Measurements from ENCODE around the gene MT1A. TPM values are rescaled to one million over a fixed set of nuclear protein-coding genes. Genes with fewer than 3 reads are reported as not detected.

MT1A gene
- total and polyA plus RNA-seq, 7 experiments from 2014 or later: 0.92 TPM; not detected in 6

GRCh38 chr16:56594292-56594619 is 44.2 kb upstream of the MT1A start:
- H3K27ac Mint-ChIP-seq: no peak overlapping the region
- no peak overlapping the region for H3K4me3 Mint-ChIP-seq
- H3K9me3 Mint-ChIP-seq: no peaks in the 10 kb centered on the region
- Histone ChIP-seq H3K27me3 (ENCODE audit: control insufficient read depth in 2 of 2, insufficient read depth in 2 of 2, low read length in 2 of 2) (no peaks in the 10 kb centered on the region), H3K27ac (ENCODE audit: low read depth, low read length) (no peak overlapping the region), H3K9me3 (ENCODE audit: control insufficient read depth in 2 of 3, low read length in 3 of 3) (no peaks in the 10 kb centered on the region), H3K4me3 (ENCODE audit: low read length) (no peak overlapping the region), H3K4me1 (ENCODE audit: control insufficient read depth in 2 of 2, insufficient read depth in 2 of 2, low read length in 2 of 2) (peaks cover 4 to 6% of the 10 kb centered on the region in 2 donors), H3K36me3 (ENCODE audit: control insufficient read depth in 2 of 3, insufficient read depth in 3 of 3, low read length in 3 of 3) (no peaks in the 10 kb centered on the region)
- POLR2A ChIA-PET: interaction anchor here (0.6 to 1.0 kb wide), 2 partner anchors 8 to 89 kb away, joined by 3 read pairs; no protein-coding TSS in a partner anchor
- H3K4me1 Mint-ChIP-seq: peaks cover 5 to 15% (median 7%) of the 10 kb centered on the region in 7 donors
- DNase-seq: no peak
- no peaks in the 10 kb centered on the region for H3K36me3 Mint-ChIP-seq
- CTCF ChIA-PET: no interaction called here
- intact Hi-C loops (cut with micrococcal nuclease): no loop called here
- peaks cover 0 to 45% (median 12%) of the 10 kb centered on the region in 5 donors for H3K27me3 Mint-ChIP-seq
- no peak for ATAC-seq

- intact Hi-C loops (cut with micrococcal nuclease): loop anchor here (1.0 to 2.0 kb wide), 3 partner anchors 23 to 86 kb away; no protein-coding TSS in a partner anchor
- H3K4me1 Mint-ChIP-seq: peaks cover 0 to 13% (median 5%) of the 10 kb centered on the region in 7 donors
Measured at GRCh38 chr16:56600398-56600999, 38.0 kb upstream of the MT1A start.

GRCh38 chr16:56601325-56601724 is 37.1 kb upstream of the MT1A start:
- POLR2A ChIA-PET: interaction anchor here (0.6 to 1.6 kb wide), 2 partner anchors 55 to 68 kb away, joined by 4 to 5 read pairs; partner anchors contain the start of gene MT1H
- CTCF ChIA-PET: interaction anchor here (0.6 to 1.9 kb wide), 4 partner anchors 42 to 100 kb away, joined by 3 to 8 read pairs (median 4); no protein-coding TSS in a partner anchor
- Histone ChIP-seq H3K4me1 (ENCODE audit: control insufficient read depth in 2 of 2, insufficient read depth in 2 of 2, low read length in 2 of 2) (peaks cover 0 to under 1% of the 10 kb centered on the region in 2 donors), H3K27me3 (ENCODE audit: control insufficient read depth in 2 of 2, insufficient read depth in 2 of 2, low read length in 2 of 2) (no peaks in the 10 kb centered on the region), H3K27ac (ENCODE audit: low read depth, low read length) (no peak overlapping the region), H3K9me3 (ENCODE audit: control insufficient read depth in 2 of 3, low read length in 3 of 3) (no peaks in the 10 kb centered on the region), H3K4me3 (ENCODE audit: low read length) (no peak overlapping the region), H3K36me3 (ENCODE audit: control insufficient read depth in 2 of 3, insufficient read depth in 3 of 3, low read length in 3 of 3) (no peaks in the 10 kb centered on the region)
- Mint-ChIP-seq H3K27ac (no peak overlapping the region), H3K9me3 (no peaks in the 10 kb centered on the region), H3K36me3 (no peaks in the 10 kb centered on the region), H3K4me3 (no peak overlapping the region), H3K4me1 (peaks cover under 1 to 15% (median 5%) of the 10 kb centered on the region in 7 donors), H3K27me3 (peaks cover 0 to 33% (median 3%) of the 10 kb centered on the region in 5 donors)
- no peak for DNase-seq
- ATAC-seq: no peak
- intact Hi-C loops (cut with micrococcal nuclease): loop anchor here in 1 of 2 donors (2.0 kb wide), 1 partner anchor 25 kb away; no protein-coding TSS in a partner anchor

More at GRCh38 chr16:56600398-56600999, 38.0 kb upstream of the MT1A start:
- Histone ChIP-seq H3K4me1 (ENCODE audit: control insufficient read depth in 2 of 2, insufficient read depth in 2 of 2, low read length in 2 of 2) (no peaks in the 10 kb centered on the region), H3K27me3 (ENCODE audit: control insufficient read depth in 2 of 2, insufficient read depth in 2 of 2, low read length in 2 of 2) (no peaks in the 10 kb centered on the region), H3K36me3 (ENCODE audit: control insufficient read depth in 2 of 3, insufficient read depth in 3 of 3, low read length in 3 of 3) (no peaks in the 10 kb centered on the region), H3K4me3 (ENCODE audit: low read length) (no peak overlapping the region), H3K9me3 (ENCODE audit: control insufficient read depth in 2 of 3, low read length in 3 of 3) (no peaks in the 10 kb centered on the region), H3K27ac (ENCODE audit: low read depth, low read length) (no peak overlapping the region)
- ATAC-seq: peak; percentile 67
- H3K27ac Mint-ChIP-seq: peak overlapping the region in 1 of 9 donors; percentile 7
- no peak overlapping the region for H3K4me3 Mint-ChIP-seq
- H3K9me3 Mint-ChIP-seq: no peaks in the 10 kb centered on the region
- CTCF ChIA-PET: interaction anchor here (1.6 to 1.9 kb wide), 3 partner anchors 43 to 101 kb away, joined by 3 to 8 read pairs (median 6); no protein-coding TSS in a partner anchor
- POLR2A ChIA-PET: no interaction called here
- DNase-seq: peak in 1 of 9 donors; percentile 13
- H3K27me3 Mint-ChIP-seq: peaks cover 0 to 36% (median 3%) of the 10 kb centered on the region in 5 donors
- no peaks in the 10 kb centered on the region for H3K36me3 Mint-ChIP-seq

GRCh38 chr16:56603589-56603988 is 34.9 kb upstream of the MT1A start:
- peak in 2 of 9 donors; percentile 22 to 25 for DNase-seq
- H3K9me3 Mint-ChIP-seq: no peaks in the 10 kb centered on the region
- peak overlapping the region in 1 of 9 donors; percentile 31 for H3K27ac Mint-ChIP-seq
- ChIA-PET POLR2A (interaction anchor here (3.6 kb wide), 1 partner anchor 99 kb away, joined by 16 read pairs; no protein-coding TSS in a partner anchor), CTCF (interaction anchor here (0.7 to 1.6 kb wide), 6 partner anchors 18 to 105 kb away, joined by 3 to 8 read pairs (median 5); no protein-coding TSS in a partner anchor)
- peaks cover 18 to 28% (median 23%) of the 10 kb centered on the region in 7 donors for H3K4me1 Mint-ChIP-seq
- H3K27me3 Mint-ChIP-seq: peaks cover 0 to 16% (median 3%) of the 10 kb centered on the region in 5 donors
- H3K4me3 Mint-ChIP-seq: no peak overlapping the region
- Histone ChIP-seq H3K27ac (ENCODE audit: low read depth, low read length) (no peak overlapping the region), H3K27me3 (ENCODE audit: control insufficient read depth in 2 of 2, insufficient read depth in 2 of 2, low read length in 2 of 2) (no peaks in the 10 kb centered on the region), H3K36me3 (ENCODE audit: control insufficient read depth in 2 of 3, insufficient read depth in 3 of 3, low read length in 3 of 3) (no peaks in the 10 kb centered on the region), H3K4me1 (ENCODE audit: control insufficient read depth in 2 of 2, insufficient read depth in 2 of 2, low read length in 2 of 2) (peaks cover 14 to 18% of the 10 kb centered on the region in 2 donors), H3K9me3 (ENCODE audit: control insufficient read depth in 2 of 3, low read length in 3 of 3) (no peaks in the 10 kb centered on the region), H3K4me3 (ENCODE audit: low read length) (no peak overlapping the region)
- H3K36me3 Mint-ChIP-seq: no peaks in the 10 kb centered on the region
- ATAC-seq: no peak
- intact Hi-C loops (cut with micrococcal nuclease): loop anchor here in 1 of 2 donors (1.0 kb wide), 2 partner anchors 40 to 99 kb away; no protein-coding TSS in a partner anchor

GRCh38 chr16:56604966-56605365 is 33.5 kb upstream of the MT1A start:
- H3K27me3 Mint-ChIP-seq: peaks cover 0 to 12% (median 3%) of the 10 kb centered on the region in 5 donors
- peaks cover 0 to 3% (median 0%) of the 10 kb centered on the region in 5 donors for H3K36me3 Mint-ChIP-seq
- ATAC-seq (no peak), DNase-seq (no peak)
- H3K4me3 Mint-ChIP-seq: no peak overlapping the region
- ChIA-PET CTCF (interaction anchor here (0.5 to 1.9 kb wide), 8 partner anchors 16 to 102 kb away, joined by 3 to 14 read pairs (median 4); no protein-coding TSS in a partner anchor), POLR2A (interaction anchor here (0.7 to 4.8 kb wide), 4 partner anchors 8 to 97 kb away, joined by 3 to 23 read pairs (median 10); no protein-coding TSS in a partner anchor)
- Histone ChIP-seq H3K27me3 (ENCODE audit: control insufficient read depth in 2 of 2, insufficient read depth in 2 of 2, low read length in 2 of 2) (no peaks in the 10 kb centered on the region), H3K4me1 (ENCODE audit: control insufficient read depth in 2 of 2, insufficient read depth in 2 of 2, low read length in 2 of 2) (peaks cover 16 to 23% of the 10 kb centered on the region in 2 donors), H3K27ac (ENCODE audit: low read depth, low read length) (no peak overlapping the region), H3K36me3 (ENCODE audit: control insufficient read depth in 2 of 3, insufficient read depth in 3 of 3, low read length in 3 of 3) (no peaks in the 10 kb centered on the region), H3K9me3 (ENCODE audit: control insufficient read depth in 2 of 3, low read length in 3 of 3) (no peaks in the 10 kb centered on the region), H3K4me3 (ENCODE audit: low read length) (no peak overlapping the region)
- H3K27ac Mint-ChIP-seq: peak overlapping the region in 3 of 9 donors; percentile 3 to 84 (median 33)
- intact Hi-C loops (cut with micrococcal nuclease): loop anchor here (5.0 kb wide), 3 partner anchors 178 to 582 kb away; partner anchors contain the start of genes AMFR (in 1 of the 2), HERPUD1 (in 1 of the 2), PSME3IP1 (in 1 of the 2) and RSPRY1 (in 1 of the 2)
- peaks cover 27 to 35% (median 32%) of the 10 kb centered on the region in 7 donors for H3K4me1 Mint-ChIP-seq
- H3K9me3 Mint-ChIP-seq: no peaks in the 10 kb centered on the region

- DNase-seq (no peak), ATAC-seq (no peak)
- H3K4me1 ChIP-seq (ENCODE audit: control insufficient read depth in 2 of 2, insufficient read depth in 2 of 2, low read length in 2 of 2): peaks cover 21 to 28% of the 10 kb centered on the region in 2 donors
- no peaks in the 10 kb centered on the region for H3K9me3 ChIP-seq (ENCODE audit: control insufficient read depth in 2 of 3, low read length in 3 of 3)
- peaks cover 0 to 7% (median 2%) of the 10 kb centered on the region in 5 donors for H3K27me3 Mint-ChIP-seq
- no peaks in the 10 kb centered on the region for H3K27me3 ChIP-seq (ENCODE audit: control insufficient read depth in 2 of 2, insufficient read depth in 2 of 2, low read length in 2 of 2)
- no peaks in the 10 kb centered on the region for H3K9me3 Mint-ChIP-seq
- H3K36me3 ChIP-seq (ENCODE audit: control insufficient read depth in 2 of 3, insufficient read depth in 3 of 3, low read length in 3 of 3): no peaks in the 10 kb centered on the region
- intact Hi-C loops (cut with micrococcal nuclease): loop anchor here (5.0 kb wide), 3 partner anchors 178 to 582 kb away; partner anchors contain the start of genes AMFR (in 1 of the 2), HERPUD1 (in 1 of the 2), PSME3IP1 (in 1 of the 2) and RSPRY1 (in 1 of the 2)
- no peak overlapping the region for H3K4me3 Mint-ChIP-seq
- H3K27ac Mint-ChIP-seq: peak overlapping the region in 5 of 9 donors; percentile 12 to 96 (median 85)
- peaks cover 27 to 39% (median 35%) of the 10 kb centered on the region in 7 donors for H3K4me1 Mint-ChIP-seq
- H3K36me3 Mint-ChIP-seq: peaks cover 0 to 3% (median 0%) of the 10 kb centered on the region in 5 donors
- H3K27ac ChIP-seq (ENCODE audit: low read depth, low read length): no peak overlapping the region
- CTCF ChIA-PET: interaction anchor here (0.8 to 1.9 kb wide), 5 partner anchors 15 to 97 kb away, joined by 3 to 14 read pairs (median 4); no protein-coding TSS in a partner anchor
- POLR2A ChIA-PET: interaction anchor here (0.7 to 4.8 kb wide), 6 partner anchors 8 to 103 kb away, joined by 3 to 23 read pairs (median 8); partner anchors contain the start of gene MT1X
- no peak overlapping the region for H3K4me3 ChIP-seq (ENCODE audit: low read length)
Measured at GRCh38 chr16:56605475-56605874, 33.0 kb upstream of the MT1A start.
